H4 (cell line): ENCODE data around the gene WT1. TPM values are rescaled to one million over a fixed set of nuclear protein-coding genes. Genes with fewer than 3 reads are reported as not detected.

Source experiments
- total RNA-seq: library from RNA; depleted of rRNA; stranded (reverse); fragments of >200 nt; shearing (Covaris generic); gene quantifications from 2 replicates; pipeline ENCODE4 v1.2.3, GENCODE V29; 2014; rRNA removed

WT1 gene
- total RNA-seq, 1 experiment from 2014 or later, result not detected

Other genes starting within 250 kb of the WT1 start
- 992 and 1,304 TPM in 2 replicates for gene EIF3M, start 148.3 kb upstream of the WT1 start, total RNA-seq